DND-41 (cell line): ENCODE data around the gene MRE11.
A peak's percentile ranks its signal among the peaks of the same experiment; 100 is the strongest.
"Not testable (repeated sequence)": the region's sequence is repeated elsewhere in the genome, so short reads cannot be mapped to it uniquely, and the experiment has no call there.

Experiments
- ATAC-seq: fragments of 200-7000 bp; cut with Tn5 transposase; 3 replicates; pipeline ENCODE4 v1.9.1; 2021; ENCODE audit warnings: low read depth; ENCODE audit not compliant: insufficient read depth
- DNase-seq: peaks from one replicate; pipeline ENCODE4 v3.0.0-alpha.2; 2020
- H2AFZ ChIP-seq: 2 replicates; pipeline ENCODE4 v1.6.0; 2012; ENCODE audit warnings: low read depth, low read length
- H3K27ac ChIP-seq: 2 replicates; pipeline ENCODE4 v1.5.1; 2012; ENCODE audit warnings: low read length, inconsistent platforms
- H3K27me3 ChIP-seq: fragments of 200-600 bp; sonication (generic); 2 replicates; pipeline ENCODE4 v1.6.0; 2012; ENCODE audit warnings: low read length, mild to moderate bottlenecking, inconsistent platforms; ENCODE audit not compliant: insufficient read depth, poor library complexity
- H3K36me3 ChIP-seq: 2 replicates; pipeline ENCODE4 v1.5.1; 2012; ENCODE audit warnings: low read length, inconsistent platforms; ENCODE audit not compliant: insufficient read depth
- H3K4me1 ChIP-seq: 2 replicates; pipeline ENCODE4 v1.5.1; 2012; ENCODE audit warnings: mild to moderate bottlenecking, low read length; ENCODE audit not compliant: insufficient read depth
- H3K4me2 ChIP-seq: 2 replicates; pipeline ENCODE4 v1.6.0; 2012; ENCODE audit warnings: mild to moderate bottlenecking, moderate library complexity, low read length, inconsistent platforms; ENCODE audit not compliant: insufficient read depth
- H3K4me3 ChIP-seq, 2 experiments: fragments of 200-600 bp in 1 of 2; shearing (Covaris generic) in 1 of 2; 2 replicates each; pipeline ENCODE4 v1.5.1; 2012 to 2016; ENCODE audit warnings: inconsistent platforms in 2 of 2, low read length in 2 of 2, mild to moderate bottlenecking in 2 of 2, low read depth in 1 of 2, moderate library complexity in 1 of 2
- H3K79me2 ChIP-seq: 2 replicates; pipeline ENCODE4 v1.6.0; 2012; ENCODE audit warnings: low read length, inconsistent platforms; ENCODE audit not compliant: insufficient read depth
- H3K9ac ChIP-seq: 2 replicates; pipeline ENCODE4 v1.6.0; 2012; ENCODE audit warnings: low read depth, mild to moderate bottlenecking, inconsistent platforms, low read length, moderate library complexity
- H3K9me3 ChIP-seq: 2 replicates; pipeline ENCODE4 v1.5.1; 2012; ENCODE audit warnings: low read length, moderate library complexity, mild to moderate bottlenecking, inconsistent platforms; ENCODE audit not compliant: insufficient read depth, severe bottlenecking
- H4K20me1 ChIP-seq: 2 replicates; pipeline ENCODE4 v1.6.0; 2012; ENCODE audit warnings: low read length; ENCODE audit not compliant: insufficient read depth
- EZH2 ChIP-seq: IDR thresholded peaks from 3 replicates; pipeline ENCODE4 v1.6.1; 2012; ENCODE audit warnings: borderline replicate concordance, low read depth, mild to moderate bottlenecking, moderate library complexity, low read length, inconsistent platforms; ENCODE audit not compliant: severe bottlenecking
- TF ChIP-seq, protein P1 (sequence below): IDR thresholded peaks from 2 replicates; pipeline ENCODE4 v1.5.1; 2012; ENCODE audit warnings: borderline replicate concordance, low read length, moderate library complexity, mild to moderate bottlenecking; ENCODE audit not compliant: poor library complexity, severe bottlenecking; ENCODE audit errors: extremely low read depth

Gene MRE11

DNA sequence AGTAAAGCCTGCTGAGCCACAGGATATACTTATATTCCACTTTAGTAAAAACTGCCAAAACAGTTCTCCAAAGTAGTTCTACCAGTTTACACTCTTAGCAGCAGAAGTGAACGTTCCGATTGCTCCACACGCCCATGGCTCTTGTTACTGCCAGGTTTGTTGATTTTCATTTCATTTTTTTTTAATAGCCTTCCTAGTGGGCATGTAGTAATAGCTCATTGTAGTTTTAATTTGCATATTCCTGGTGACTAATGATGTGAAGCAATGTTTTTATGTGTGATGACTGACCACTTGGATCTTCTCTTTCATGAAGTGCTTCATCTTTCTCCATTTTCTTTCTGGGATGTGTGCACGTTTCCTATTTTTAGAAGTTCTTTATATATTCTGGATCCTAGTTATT is 13.8 kb upstream of the MRE11 start:
- no peak overlapping the region for H3K9ac ChIP-seq
- H2AFZ ChIP-seq: no peak overlapping the region
- peaks cover 7% of the 10 kb centered on the region for H3K4me1 ChIP-seq
- H3K4me3 ChIP-seq: no peak overlapping the region
- no peaks in the 10 kb centered on the region for H3K79me2 ChIP-seq
- ATAC-seq (no peak), DNase-seq (no peak)
- H3K4me2 ChIP-seq: no peak overlapping the region
- no peak for TF ChIP-seq EZH2
- TF ChIP-seq, protein P1, sequence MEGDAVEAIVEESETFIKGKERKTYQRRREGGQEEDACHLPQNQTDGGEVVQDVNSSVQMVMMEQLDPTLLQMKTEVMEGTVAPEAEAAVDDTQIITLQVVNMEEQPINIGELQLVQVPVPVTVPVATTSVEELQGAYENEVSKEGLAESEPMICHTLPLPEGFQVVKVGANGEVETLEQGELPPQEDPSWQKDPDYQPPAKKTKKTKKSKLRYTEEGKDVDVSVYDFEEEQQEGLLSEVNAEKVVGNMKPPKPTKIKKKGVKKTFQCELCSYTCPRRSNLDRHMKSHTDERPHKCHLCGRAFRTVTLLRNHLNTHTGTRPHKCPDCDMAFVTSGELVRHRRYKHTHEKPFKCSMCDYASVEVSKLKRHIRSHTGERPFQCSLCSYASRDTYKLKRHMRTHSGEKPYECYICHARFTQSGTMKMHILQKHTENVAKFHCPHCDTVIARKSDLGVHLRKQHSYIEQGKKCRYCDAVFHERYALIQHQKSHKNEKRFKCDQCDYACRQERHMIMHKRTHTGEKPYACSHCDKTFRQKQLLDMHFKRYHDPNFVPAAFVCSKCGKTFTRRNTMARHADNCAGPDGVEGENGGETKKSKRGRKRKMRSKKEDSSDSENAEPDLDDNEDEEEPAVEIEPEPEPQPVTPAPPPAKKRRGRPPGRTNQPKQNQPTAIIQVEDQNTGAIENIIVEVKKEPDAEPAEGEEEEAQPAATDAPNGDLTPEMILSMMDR: no peak
- no peak overlapping the region for H3K27ac ChIP-seq
- H3K36me3 ChIP-seq: no peaks in the 10 kb centered on the region
- H3K27me3 ChIP-seq: peaks cover 7% of the 10 kb centered on the region
- H3K9me3 ChIP-seq: no peaks in the 10 kb centered on the region
- no peaks in the 10 kb centered on the region for H4K20me1 ChIP-seq

GRCh38 chr11:94506513-94506912 is 12.9 kb upstream of the MRE11 start:
- not testable (repeated sequence) for H3K9ac ChIP-seq, H2AFZ ChIP-seq, H3K36me3 ChIP-seq, H3K9me3 ChIP-seq, H4K20me1 ChIP-seq, ATAC-seq, H3K4me2 ChIP-seq, H3K4me3 ChIP-seq, H3K4me1 ChIP-seq, H3K27me3 ChIP-seq, H3K79me2 ChIP-seq, DNase-seq, H3K27ac ChIP-seq

GRCh38 chr11:94504689-94505293 is 11.1 kb upstream of the MRE11 start:
- H3K4me3 ChIP-seq: no peak overlapping the region
- no peak for TF ChIP-seq EZH2
- TF ChIP-seq, protein P1: peak; percentile 79
- no peaks in the 10 kb centered on the region for H4K20me1 ChIP-seq
- H3K79me2 ChIP-seq: no peaks in the 10 kb centered on the region
- H3K9ac ChIP-seq: no peak overlapping the region
- no peak overlapping the region for H3K27ac ChIP-seq
- ATAC-seq: peak; percentile 58; the same call in 2 of the 3 replicates
- no peaks in the 10 kb centered on the region for H3K27me3 ChIP-seq
- peaks cover 5% of the 10 kb centered on the region; the same call in 1 of the 2 replicates for H3K36me3 ChIP-seq
- H3K4me2 ChIP-seq: no peak overlapping the region
- H3K4me1 ChIP-seq: no peaks in the 10 kb centered on the region
- H2AFZ ChIP-seq: no peak overlapping the region
- no peaks in the 10 kb centered on the region for H3K9me3 ChIP-seq
- DNase-seq: no peak

DNA sequence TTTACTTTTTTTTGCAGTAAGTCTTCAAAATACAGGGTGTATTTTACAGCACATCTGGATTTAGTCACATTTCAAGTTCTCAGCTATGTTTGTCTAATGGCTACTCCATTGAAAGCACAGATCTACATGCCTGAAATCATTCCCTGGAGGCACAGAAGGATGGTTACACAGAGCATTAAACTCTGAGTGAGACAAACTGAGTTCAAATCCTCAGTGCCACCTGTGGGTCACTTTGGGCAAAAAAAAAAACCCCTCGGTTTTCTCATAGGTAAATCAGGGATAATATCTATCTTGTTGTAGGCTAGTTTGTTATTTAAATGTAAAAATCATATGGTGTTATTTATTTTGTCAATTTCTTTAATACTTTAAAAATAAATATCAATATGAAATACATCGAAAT is 7.9 kb upstream of the MRE11 start:
- Histone ChIP-seq H3K36me3 (peaks cover 37% of the 10 kb centered on the region), H4K20me1 (no peaks in the 10 kb centered on the region), H3K4me3 (no peak overlapping the region), H3K27ac (no peak overlapping the region), H3K9me3 (no peaks in the 10 kb centered on the region), H2AFZ (no peak overlapping the region), H3K79me2 (no peaks in the 10 kb centered on the region), H3K4me1 (no peaks in the 10 kb centered on the region), H3K9ac (no peak overlapping the region), H3K4me2 (no peak overlapping the region), H3K27me3 (no peaks in the 10 kb centered on the region)
- TF ChIP-seq EZH2: no peak
- TF ChIP-seq, protein P1: no peak
- no peak for ATAC-seq
- DNase-seq: no peak
